H1 (cell line): ENCODE measurements around the gene GGT7. TPM values are rescaled to one million over a fixed set of nuclear protein-coding genes. Genes with fewer than 3 reads are reported as not detected.

Source experiments
- CTCF ChIA-PET: fragments of 300-600 bp; sonication (Branson Sonifier 250); formaldehyde crosslinking; loops from one replicate; lab custom pipeline; 2021; ENCODE audit not compliant: partially characterized antibody; lab: Charles Lee
- POLR2A ChIA-PET: fragments of 300-600 bp; sonication (Branson Sonifier 250); formaldehyde crosslinking; loops from one replicate; lab custom pipeline; 2021; ENCODE audit warnings: inconsistent platforms; ENCODE audit not compliant: partially characterized antibody; lab: Charles Lee
- DNase-seq, 2 experiments: peaks; one replicate each; pipeline versions ENCODE4 v3.0.0 to v3.0.0-alpha.2; 2010 to 2022; ENCODE audit warnings: low spot score in 2 of 2, low read depth in 1 of 2, mixed read lengths in 1 of 2
- FAIRE-seq: peaks from 2 replicates; lab custom pipeline; 2011; peaks lifted over from hg19 to GRCh38; lab: Jason Lieb, UNC
- H2AFZ ChIP-seq: 2 replicates; pipeline ENCODE4 v1.8.1; 2012; ENCODE audit warnings: low read length, inconsistent platforms
- H2AK5ac ChIP-seq: 2 replicates; pipeline ENCODE4 v1.6.1; 2013; ENCODE audit warnings: low read depth, low read length
- H2BK120ac ChIP-seq: replicated peaks from 2 replicates; pipeline ENCODE3; 2013; ENCODE audit warnings: low read depth, low read length, inconsistent platforms
- H2BK12ac ChIP-seq: 2 replicates; pipeline ENCODE4 v1.6.1; 2013; ENCODE audit warnings: low read depth, low read length
- H2BK15ac ChIP-seq: 2 replicates; pipeline ENCODE4 v1.6.1; 2013; ENCODE audit warnings: low read length
- H2BK20ac ChIP-seq: 2 replicates; pipeline ENCODE4 v1.6.1; 2013; ENCODE audit warnings: low read length
- H2BK5ac ChIP-seq: 2 replicates; pipeline ENCODE4 v1.6.1; 2013; ENCODE audit warnings: low read depth, low read length
- H3K14ac ChIP-seq: 2 replicates; pipeline ENCODE4 v1.6.1; 2013; ENCODE audit warnings: inconsistent platforms; ENCODE audit not compliant: insufficient read length
- H3K18ac ChIP-seq: 2 replicates; pipeline ENCODE4 v1.6.1; 2013; ENCODE audit warnings: low read length; ENCODE audit errors: extremely low read depth
- H3K23ac ChIP-seq: 2 replicates; pipeline ENCODE4 v1.6.1; 2013; ENCODE audit warnings: inconsistent platforms; ENCODE audit not compliant: insufficient read length
- H3K23me2 ChIP-seq: 2 replicates; pipeline ENCODE4 v1.6.1; 2013; ENCODE audit warnings: low read depth, low read length
- H3K27ac ChIP-seq: 2 replicates; pipeline ENCODE4 v1.6.1; 2011; ENCODE audit warnings: low read depth, low read length, inconsistent platforms
- H3K27me3 ChIP-seq, 4 experiments: replicated peaks in 1 of 4; 1 replicate in 1 of 4; 2 replicates in 3 of 4; pipeline versions ENCODE4 v1.6.1 to v1.8.1; 2011 to 2013; ENCODE audit warnings: low read length in 3 of 4, mild to moderate bottlenecking in 3 of 4, inconsistent platforms in 2 of 4, mixed read lengths in 2 of 4, moderate library complexity in 1 of 4; ENCODE audit not compliant: control insufficient read depth in 3 of 4, insufficient read depth in 3 of 4; ENCODE audit errors: extremely low read depth in 1 of 4
- H3K36me3 ChIP-seq, 4 experiments: 2 replicates each; pipeline versions ENCODE4 v1.6.1 to v1.8.1; 2011 to 2013; ENCODE audit warnings: mild to moderate bottlenecking in 4 of 4, low read length in 3 of 4, moderate library complexity in 2 of 4, control low read depth in 1 of 4, inconsistent platforms in 1 of 4; ENCODE audit not compliant: insufficient read depth in 4 of 4, control insufficient read depth in 2 of 4
- H3K4ac ChIP-seq: replicated peaks from 2 replicates; pipeline ENCODE3; 2013; ENCODE audit warnings: low read length, low read depth, mixed read lengths, inconsistent platforms; ENCODE audit not compliant: insufficient read length
- H3K4me1 ChIP-seq, 4 experiments: replicated peaks in 1 of 4; 1 replicate in 1 of 4; 2 replicates in 3 of 4; pipeline versions ENCODE4 v1.6.1 to v1.8.1; 2011 to 2013; ENCODE audit warnings: low read length in 3 of 4, inconsistent platforms in 2 of 4, mixed read lengths in 1 of 4; ENCODE audit not compliant: insufficient read depth in 4 of 4, control insufficient read depth in 3 of 4
- H3K4me2 ChIP-seq, 2 experiments: 2 replicates each; pipeline versions ENCODE4 v1.6.1 to v1.8.1; 2011 to 2013; ENCODE audit warnings: low read depth in 2 of 2, low read length in 2 of 2, control low read depth in 1 of 2, inconsistent platforms in 1 of 2, mild to moderate bottlenecking in 1 of 2; ENCODE audit not compliant: insufficient read depth in 1 of 2
- H3K4me3 ChIP-seq, 4 experiments: fragments of 200-600, 300-600 bp in 1 of 4; sonication (generic), shearing (Covaris generic), sonication (Bioruptor Twin) in 1 of 4; 2 replicates each; pipeline versions ENCODE4 v1.5.1 to v1.8.1; 2011 to 2016; ENCODE audit warnings: low read length in 4 of 4, low read depth in 3 of 4, control low read depth in 2 of 4, inconsistent platforms in 2 of 4, mild to moderate bottlenecking in 2 of 4, mixed read lengths in 1 of 4, moderate library complexity in 1 of 4; ENCODE audit not compliant: insufficient read depth in 2 of 4; ENCODE audit errors: extremely low read depth in 1 of 4
- H3K56ac ChIP-seq: replicated peaks from 2 replicates; pipeline ENCODE3; 2013; ENCODE audit warnings: low read depth, mild to moderate bottlenecking, mixed read lengths, low read length, inconsistent platforms; ENCODE audit not compliant: insufficient read length
- H3K79me1 ChIP-seq: 2 replicates; pipeline ENCODE4 v1.6.1; 2013; ENCODE audit warnings: low read depth, low read length, control low read depth
- H3K79me2 ChIP-seq, 2 experiments: 2 replicates each; pipeline versions ENCODE4 v1.6.1 to v1.8.1; 2012 to 2013; ENCODE audit warnings: low read length in 2 of 2, mild to moderate bottlenecking in 2 of 2, inconsistent platforms in 1 of 2; ENCODE audit not compliant: insufficient read depth in 2 of 2, control insufficient read depth in 1 of 2
- H3K9ac ChIP-seq, 4 experiments: replicated peaks in 1 of 4; 1 replicate in 1 of 4; 2 replicates in 3 of 4; pipeline versions ENCODE4 v1.6.1 to v1.8.1; 2011 to 2013; ENCODE audit warnings: low read depth in 3 of 4, low read length in 3 of 4, control low read depth in 2 of 4, mild to moderate bottlenecking in 2 of 4, moderate library complexity in 2 of 4, inconsistent platforms in 1 of 4; ENCODE audit errors: extremely low read depth in 1 of 4
- H3K9me3 ChIP-seq, 2 experiments: 2 replicates each; pipeline versions ENCODE4 v1.6.1 to v1.8.1; 2012 to 2013; ENCODE audit warnings: mild to moderate bottlenecking in 2 of 2, moderate library complexity in 2 of 2, control low read depth in 1 of 2, inconsistent platforms in 1 of 2, low read depth in 1 of 2, low read length in 1 of 2, mixed read lengths in 1 of 2; ENCODE audit not compliant: insufficient read depth in 2 of 2
- H4K20me1 ChIP-seq, 2 experiments: replicated peaks in 1 of 2; 2 replicates each; pipeline versions ENCODE3 to v1.8.1; 2011 to 2013; ENCODE audit warnings: inconsistent platforms in 2 of 2, low read length in 2 of 2, mild to moderate bottlenecking in 1 of 2; ENCODE audit not compliant: insufficient read depth in 2 of 2, control insufficient read depth in 1 of 2
- H4K5ac ChIP-seq: 2 replicates; pipeline ENCODE4 v1.6.1; 2013; ENCODE audit warnings: low read length, low read depth, mixed read lengths, inconsistent platforms; ENCODE audit not compliant: insufficient read length
- H4K8ac ChIP-seq: 2 replicates; pipeline ENCODE4 v1.8.0; 2013; ENCODE audit warnings: mild to moderate bottlenecking, moderate library complexity, low read length, inconsistent platforms; ENCODE audit not compliant: insufficient read depth; ENCODE audit errors: extremely low read depth
- H4K91ac ChIP-seq: replicated peaks from 2 replicates; pipeline ENCODE3; 2013; ENCODE audit warnings: low read length, mixed read lengths, inconsistent platforms; ENCODE audit not compliant: insufficient read length
- POLR2A ChIP-seq, 2 experiments: IDR thresholded peaks; 1 replicate in 1 of 2; 2 replicates in 1 of 2; pipeline ENCODE4 v1.6.1; 2011; ENCODE audit warnings: low read depth in 2 of 2, low read length in 2 of 2, mild to moderate bottlenecking in 2 of 2; ENCODE audit errors: control extremely low read depth in 1 of 2
- WGBS, 2 experiments: shearing (Covaris generic) in 1 of 2; methylation state at CpG; one replicate each; pipeline versions ENCODE4 v1.1.6 to v1.1.7; 2013 to 2015; ENCODE audit warnings: low lambda C conversion rate in 2 of 2, mixed read lengths in 2 of 2, inconsistent platforms in 1 of 2, low coverage in 1 of 2, missing lambda C conversion rate in 1 of 2; ENCODE audit not compliant: insufficient replicate concordance in 2 of 2, insufficient coverage in 1 of 2, insufficient read length in 1 of 2; ENCODE audit errors: extremely low coverage in 1 of 2, missing lambda C conversion rate in 1 of 2; 5-methylcytosine and 5-hydroxymethylcytosine counted together
- polyA plus RNA-seq, 7 experiments: library from polyadenylated mRNA; depleted of rRNA in 3 of 7; stranded (reverse) in 5 of 7; unstranded in 2 of 7; fragments of >200 nt in 5 of 7; fragments of 200-250 nt in 2 of 7; gene quantifications; 1 replicate in 5 of 7; 2 replicates in 1 of 7; 4 replicates in 1 of 7; pipeline versions ENCODE4 v1.2.1 to v1.2.3, GENCODE V29; 2011 to 2013; ENCODE audit warnings: missing spikeins in 2 of 7, mixed read lengths in 2 of 7
- total RNA-seq: library from RNA; stranded (reverse); fragmentation: NEBNext Ultra II Directional; extraction: Animal tissue kit (Norgen Biotek cat#: 25700); gene quantifications from 2 replicates; pipeline ENCODE4 v1.2.1, GENCODE V29; 2021
- TF ChIP-seq, protein P1 (sequence below), 3 experiments: IDR thresholded peaks; 1 replicate in 2 of 3; 2 replicates in 1 of 3; pipeline versions ENCODE4 v1.5.1 to v1.6.1; 2011; ENCODE audit warnings: low read length in 3 of 3, mild to moderate bottlenecking in 3 of 3, inconsistent platforms in 2 of 3, low read depth in 1 of 3, moderate library complexity in 1 of 3; ENCODE audit not compliant: insufficient read depth in 1 of 3; ENCODE audit errors: control extremely low read depth in 1 of 3

Gene GGT7
- total and polyA plus RNA-seq, 2 of the 8 experiments (the other 6 are each of a cell fraction or from before 2014, with no cell fraction given), result 20.2 to 25.5 TPM

DNA sequence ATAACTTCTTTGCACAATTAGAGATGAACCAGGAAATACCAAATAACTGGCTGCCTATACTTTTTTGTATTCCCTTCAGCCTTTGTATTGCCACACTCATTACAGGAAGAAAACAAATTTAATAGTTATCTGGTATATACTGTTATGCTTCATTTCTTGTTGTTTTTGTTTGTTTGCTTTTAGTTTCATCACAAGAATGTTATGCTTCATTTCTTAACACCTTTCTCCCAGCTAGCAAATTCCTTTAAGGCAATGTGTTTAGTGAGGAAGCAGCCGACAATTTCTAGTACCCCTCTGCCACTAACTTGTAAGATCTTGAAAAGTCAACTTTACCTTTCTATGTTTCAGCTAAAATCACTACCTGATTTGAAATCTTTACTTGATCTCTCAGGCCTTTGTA lies 48.6 kb downstream of the GGT7 start:
- Histone ChIP-seq H3K18ac (no peak overlapping the region), H3K79me1 (peaks cover 5% of the 10 kb centered on the region; the same call in 1 of the 2 replicates), H3K36me3 (no peaks in the 10 kb centered on the region), H3K4me3 (peak overlapping the region; percentile 87 to 92 (median 88); a peak in 7 of 8 replicates), H2AK5ac (no peak overlapping the region), H3K23ac (no peak overlapping the region), H3K4ac (no peak overlapping the region), H3K27ac (no peak overlapping the region), H4K20me1 (no peaks in the 10 kb centered on the region), H2BK20ac (no peak overlapping the region), H3K23me2 (peaks cover 5% of the 10 kb centered on the region), H4K8ac (no peak overlapping the region), H3K9ac (no peak overlapping the region), H3K14ac (no peak overlapping the region), H2BK120ac (no peak overlapping the region), H3K56ac (no peak overlapping the region), H3K79me2 (peaks cover 0 to 34% of the 10 kb centered on the region in 2 experiments; a peak in 2 of 4 replicates), H3K27me3 (no peaks in the 10 kb centered on the region), H2BK12ac (no peak overlapping the region), H2BK15ac (no peak overlapping the region), H3K9me3 (no peaks in the 10 kb centered on the region), H4K91ac (no peak overlapping the region), H3K4me2 (peak overlapping the region; percentile 77 to 88), H3K4me1 (no peaks in the 10 kb centered on the region), H2BK5ac (no peak overlapping the region), H2AFZ (no peak overlapping the region), H4K5ac (no peak overlapping the region)
- POLR2A ChIA-PET, result interaction anchor here (0.6 to 1.4 kb wide), 5 partner anchors 9 to 176 kb away, joined by 3 to 5 read pairs (median 3); no protein-coding TSS in a partner anchor
- TF ChIP-seq, protein P1, sequence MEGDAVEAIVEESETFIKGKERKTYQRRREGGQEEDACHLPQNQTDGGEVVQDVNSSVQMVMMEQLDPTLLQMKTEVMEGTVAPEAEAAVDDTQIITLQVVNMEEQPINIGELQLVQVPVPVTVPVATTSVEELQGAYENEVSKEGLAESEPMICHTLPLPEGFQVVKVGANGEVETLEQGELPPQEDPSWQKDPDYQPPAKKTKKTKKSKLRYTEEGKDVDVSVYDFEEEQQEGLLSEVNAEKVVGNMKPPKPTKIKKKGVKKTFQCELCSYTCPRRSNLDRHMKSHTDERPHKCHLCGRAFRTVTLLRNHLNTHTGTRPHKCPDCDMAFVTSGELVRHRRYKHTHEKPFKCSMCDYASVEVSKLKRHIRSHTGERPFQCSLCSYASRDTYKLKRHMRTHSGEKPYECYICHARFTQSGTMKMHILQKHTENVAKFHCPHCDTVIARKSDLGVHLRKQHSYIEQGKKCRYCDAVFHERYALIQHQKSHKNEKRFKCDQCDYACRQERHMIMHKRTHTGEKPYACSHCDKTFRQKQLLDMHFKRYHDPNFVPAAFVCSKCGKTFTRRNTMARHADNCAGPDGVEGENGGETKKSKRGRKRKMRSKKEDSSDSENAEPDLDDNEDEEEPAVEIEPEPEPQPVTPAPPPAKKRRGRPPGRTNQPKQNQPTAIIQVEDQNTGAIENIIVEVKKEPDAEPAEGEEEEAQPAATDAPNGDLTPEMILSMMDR (IDR thresholded peaks at IDR 0.05; ENCODE audit: control extremely low read depth in 1 of 3, insufficient read depth in 1 of 3, low read depth in 1 of 3, low read length in 3 of 3), result no peak
- TF ChIP-seq POLR2A (IDR thresholded peaks at IDR 0.05; ENCODE audit: control extremely low read depth in 1 of 2, low read depth in 2 of 2, low read length in 2 of 2), result peak in 1 of 2 experiments; percentile 19; a peak in 1 of 3 replicates
- FAIRE-seq (no peak), DNase-seq (no peak)
- 79% methylated on average over 1 of the region's 1 CpG; no CpG with 5 or more reads in 1 of the 2 experiments for WGBS, 2 experiments
- CTCF ChIA-PET, result interaction anchor here (0.8 to 1.5 kb wide), 2 partner anchors 44 to 70 kb away, joined by 3 read pairs; no protein-coding TSS in a partner anchor
